ENCODE results near the gene ERMN. TPM values are rescaled to one million over a fixed set of nuclear protein-coding genes. Genes with fewer than 3 reads are reported as not detected.

ERMN gene
- total RNA-seq, 1 experiment from 2014 or later, result 0.59 TPM

GRCh38 chr2:157364257-157364974, 38.8 kb upstream of the ERMN start:
- no peak for TF ChIP-seq NFYB (CRISPR knock-in tag; conservative IDR thresholded peaks at IDR 0.05; ENCODE audit: low read depth)
- TF ChIP-seq ZBTB21 (CRISPR knock-in tag; IDR thresholded peaks at IDR 0.05; ENCODE audit: borderline replicate concordance), result no peak
- no peak for TF ChIP-seq PRDM15 (CRISPR knock-in tag; IDR thresholded peaks at IDR 0.05)
- no peak for TF ChIP-seq ZNF671 (CRISPR knock-in tag; IDR thresholded peaks at IDR 0.05)
- Mint-ChIP-seq H3K36me3 (peaks cover 28% of the 10 kb centered on the region), H3K4me3 (no peak overlapping the region), H3K9me3 (peaks cover 44% of the 10 kb centered on the region), H3K27ac (no peak overlapping the region), H3K27me3 (ENCODE audit: low read depth) (no peaks in the 10 kb centered on the region), H3K4me1 (peaks cover 9% of the 10 kb centered on the region)
- ChIA-PET CTCF (interaction anchor here (2.5 kb wide), 1 partner anchor 29 kb away, joined by 10 read pairs; no protein-coding TSS in a partner anchor), POLR2A (no interaction called here)
- ATAC-seq, result no peak
- DNase-seq (ENCODE audit: low spot score), result no peak

GRCh38 chr2:157363612-157364101, 38.0 kb upstream of the ERMN start:
- POLR2A ChIA-PET, result no interaction called here
- no peak for TF ChIP-seq NFATC4 (CRISPR knock-in tag; IDR thresholded peaks at IDR 0.05)
- TF ChIP-seq GTF2I (CRISPR knock-in tag; conservative IDR thresholded peaks at IDR 0.05), result no peak
- TF ChIP-seq CBFB (CRISPR knock-in tag; IDR thresholded peaks at IDR 0.05; ENCODE audit: low read depth), result no peak
- TF ChIP-seq ZNF423 (CRISPR knock-in tag; IDR thresholded peaks at IDR 0.05), result no peak
- TF ChIP-seq CTCF (IDR thresholded peaks at IDR 0.05), result no peak
- TF ChIP-seq NFYB (CRISPR knock-in tag; conservative IDR thresholded peaks at IDR 0.05; ENCODE audit: low read depth), result no peak
- TF ChIP-seq HMGA2 (CRISPR knock-in tag; IDR thresholded peaks at IDR 0.05), result no peak
- no peak for TF ChIP-seq NFE2L1 (CRISPR knock-in tag; IDR thresholded peaks at IDR 0.05)
- TF ChIP-seq E2F1 (CRISPR knock-in tag; IDR thresholded peaks at IDR 0.05), result no peak
- no peak for TF ChIP-seq TP53 (CRISPR knock-in tag; IDR thresholded peaks at IDR 0.05)
- no peak for TF ChIP-seq ZMAT4 (CRISPR knock-in tag; IDR thresholded peaks at IDR 0.05)
- no peak for TF ChIP-seq MAX (CRISPR knock-in tag; IDR thresholded peaks at IDR 0.05)
- no peak for TF ChIP-seq GRHL2 (CRISPR knock-in tag; IDR thresholded peaks at IDR 0.05; ENCODE audit: insufficient replicate concordance, severe bottlenecking)
- DNase-seq (ENCODE audit: low spot score), result no peak
- H3K4me3 Mint-ChIP-seq, result no peak overlapping the region
- H3K27me3 Mint-ChIP-seq (ENCODE audit: low read depth), result no peaks in the 10 kb centered on the region
- peaks cover 28% of the 10 kb centered on the region for H3K36me3 Mint-ChIP-seq
- peaks cover 44% of the 10 kb centered on the region for H3K9me3 Mint-ChIP-seq
- CTCF ChIA-PET, result no interaction called here
- no peak for ATAC-seq
- H3K4me1 Mint-ChIP-seq, result peaks cover 9% of the 10 kb centered on the region
- H3K27ac Mint-ChIP-seq, result no peak overlapping the region

Measured in WTC11 (cell line).